M059J (cell line): Measurements from ENCODE around the gene KRTAP5-2. TPM values are rescaled to one million over a fixed set of nuclear protein-coding genes. Genes with fewer than 3 reads are reported as not detected.
"Not testable (repeated sequence)": the region's sequence is repeated elsewhere in the genome, so short reads cannot be mapped to it uniquely, and the experiment has no call there.

Source experiments
- DNase-seq: peaks from one replicate; pipeline ENCODE4 v3.0.0-alpha.2; 2012; ENCODE audit warnings: low read depth
- total RNA-seq: library from RNA; depleted of rRNA; stranded (reverse); fragments of >200 nt; shearing (Covaris generic); gene quantifications from 2 replicates; pipeline ENCODE4 v1.2.3, GENCODE V29; 2014

The KRTAP5-2 gene
- total RNA-seq, 1 experiment from 2014 or later, result not detected

GRCh38 chr11:1628506-1629325 lies 30.6 kb upstream of the KRTAP5-2 start:
- peak; percentile 20 for DNase-seq

- no peak for DNase-seq
Measured at GRCh38 chr11:1625541-1625940, 27.4 kb upstream of the KRTAP5-2 start.

- no peak for DNase-seq
Measured at GRCh38 chr11:1624621-1625020, 26.5 kb upstream of the KRTAP5-2 start.

GRCh38 chr11:1623716-1624115 lies 25.6 kb upstream of the KRTAP5-2 start:
- DNase-seq, result no peak

- no peak for DNase-seq
Measured at GRCh38 chr11:1622086-1622485, 24.0 kb upstream of the KRTAP5-2 start, which contains the start of gene KRTAP5-4. Gene KRTAP5-4, minus strand, starts transcription at chr11:1622138. Its CDS starts 45 bp downstream, at chr11:1622093.

GRCh38 chr11:1619449-1619848 lies 21.4 kb upstream of the KRTAP5-2 start:
- peak; percentile 49 for DNase-seq

GRCh38 chr11:1618231-1618630 lies 20.1 kb upstream of the KRTAP5-2 start:
- no peak for DNase-seq

GRCh38 chr11:1608363-1608762 lies 10.3 kb upstream of the KRTAP5-2 start, which contains the start of gene KRTAP5-3:
Gene KRTAP5-3, minus strand, starts transcription at chr11:1608463. Its CDS starts 78 bp downstream, at chr11:1608385.
- DNase-seq, result no peak

GRCh38 chr11:1607901-1608300 lies 9.8 kb upstream of the KRTAP5-2 start:
- DNase-seq, result not testable (repeated sequence)

DNA sequence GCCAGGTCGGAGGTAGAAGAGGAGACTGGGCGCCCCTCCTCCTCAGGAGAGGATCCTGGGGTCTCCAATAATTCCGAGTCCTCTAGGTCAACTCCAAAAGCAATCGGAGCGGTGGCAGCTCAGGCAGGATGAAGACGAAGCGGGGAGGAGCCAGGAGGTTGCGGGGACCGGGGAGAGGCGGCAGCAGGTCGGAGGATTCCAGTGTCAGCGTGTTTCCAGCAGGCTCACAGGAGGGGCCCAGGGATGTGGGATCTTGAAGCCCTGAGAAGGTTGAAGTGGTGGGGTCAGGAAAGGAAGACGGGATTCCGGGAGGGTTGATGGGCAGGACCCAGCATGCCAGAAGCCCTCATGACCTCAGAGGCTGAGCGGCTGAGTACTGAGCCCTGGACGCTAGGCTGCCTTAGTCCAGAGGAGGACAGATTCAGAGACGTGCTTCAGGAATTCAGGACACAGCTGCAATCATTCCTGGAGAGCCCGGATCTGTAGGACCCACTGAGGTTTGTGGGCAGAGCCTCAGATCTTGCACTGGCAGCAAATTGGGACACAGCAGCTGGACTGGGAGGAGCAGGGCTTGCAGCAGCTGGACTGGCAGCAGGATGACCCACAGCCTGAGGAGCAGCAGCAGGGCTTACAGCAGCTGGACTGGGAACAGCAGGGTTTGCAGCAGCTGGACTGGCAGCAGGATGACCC lies 9.2 kb upstream of the KRTAP5-2 start:
- DNase-seq, result not testable (repeated sequence)

DNA sequence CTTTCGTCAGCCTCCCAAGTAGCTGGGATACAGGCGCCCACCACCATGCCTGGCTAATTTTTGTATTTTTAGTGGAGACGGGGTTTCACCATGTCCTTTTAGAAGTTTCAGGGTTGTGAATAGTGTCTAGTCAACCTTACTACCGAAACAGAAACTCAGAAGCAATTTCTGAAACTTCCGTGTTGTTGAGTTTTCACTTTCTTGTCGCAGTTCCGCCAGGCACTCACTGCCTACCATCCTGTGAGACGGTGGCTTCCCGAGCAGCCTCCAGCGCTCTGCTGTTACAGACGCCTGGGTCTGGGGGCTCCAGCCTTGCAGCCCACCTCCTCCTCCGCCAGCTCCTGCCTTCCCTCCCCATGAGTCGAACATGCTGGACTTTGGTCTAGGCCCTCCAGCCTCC lies 7.8 kb upstream of the KRTAP5-2 start:
- DNase-seq, result not testable (repeated sequence)

GRCh38 chr11:1604711-1605110 lies 6.6 kb upstream of the KRTAP5-2 start:
- DNase-seq, result no peak

- DNase-seq, result no peak
Measured at GRCh38 chr11:1604181-1604580, 6.1 kb upstream of the KRTAP5-2 start.

DNA sequence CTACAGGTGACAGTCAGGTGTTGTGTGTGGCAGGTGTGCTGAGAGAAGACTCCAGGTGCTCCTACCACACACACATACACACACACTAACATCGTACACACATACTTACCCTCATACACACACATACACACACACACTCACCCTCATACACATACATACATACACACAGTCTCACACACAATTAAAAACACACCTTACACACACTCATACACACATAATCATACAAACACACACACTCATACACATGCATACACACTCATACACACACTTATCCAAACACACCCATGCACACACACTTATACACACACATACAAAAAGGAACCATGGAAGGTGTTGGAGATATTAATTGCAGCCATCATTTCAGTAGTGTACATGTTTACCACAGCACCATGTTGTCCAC lies 5.5 kb upstream of the KRTAP5-2 start:
- DNase-seq, result no peak

DNA sequence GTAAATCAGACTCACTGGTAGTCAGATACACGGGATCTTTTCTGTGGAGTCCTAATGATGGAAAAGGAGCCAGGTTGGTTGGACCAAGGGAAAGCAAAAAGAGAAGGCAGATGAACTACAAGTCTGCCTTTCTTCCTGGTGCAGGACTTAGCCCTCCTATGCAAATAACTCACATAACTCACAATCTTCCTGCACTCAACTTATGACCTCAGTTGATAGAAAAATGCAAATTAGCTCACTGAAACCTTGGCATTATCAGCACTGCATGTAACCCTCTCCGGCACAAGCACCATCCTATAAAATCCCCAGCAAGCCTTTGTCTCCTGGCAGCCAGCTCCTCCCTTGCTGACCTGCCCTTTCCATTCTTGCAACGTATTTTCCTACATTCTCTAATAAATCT lies 3.6 kb upstream of the KRTAP5-2 start:
- DNase-seq, result not testable (repeated sequence)

DNA sequence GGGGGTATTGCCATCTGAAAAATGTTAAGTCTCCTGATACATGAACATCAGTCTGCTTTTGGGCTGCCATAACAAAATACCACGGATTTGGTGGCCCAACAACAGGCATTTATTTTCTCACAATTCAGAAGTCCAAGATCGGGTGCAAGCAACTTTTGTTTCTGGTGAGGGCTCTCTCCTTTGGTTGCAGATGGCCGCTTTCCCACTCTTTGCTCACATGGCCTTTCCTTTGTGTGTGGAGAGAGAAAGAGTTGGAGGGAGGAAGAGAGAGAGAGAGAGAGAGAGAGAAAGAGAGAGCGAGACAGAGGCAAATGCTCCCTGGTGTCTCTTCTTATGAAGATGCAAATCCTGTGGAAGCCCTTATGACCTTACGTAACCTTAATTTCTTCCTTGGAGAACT lies 2.5 kb upstream of the KRTAP5-2 start:
- no peak for DNase-seq

GRCh38 chr11:1598816-1599215 lies 722 bp upstream of the KRTAP5-2 start:
- DNase-seq, result peak; percentile 4

DNA sequence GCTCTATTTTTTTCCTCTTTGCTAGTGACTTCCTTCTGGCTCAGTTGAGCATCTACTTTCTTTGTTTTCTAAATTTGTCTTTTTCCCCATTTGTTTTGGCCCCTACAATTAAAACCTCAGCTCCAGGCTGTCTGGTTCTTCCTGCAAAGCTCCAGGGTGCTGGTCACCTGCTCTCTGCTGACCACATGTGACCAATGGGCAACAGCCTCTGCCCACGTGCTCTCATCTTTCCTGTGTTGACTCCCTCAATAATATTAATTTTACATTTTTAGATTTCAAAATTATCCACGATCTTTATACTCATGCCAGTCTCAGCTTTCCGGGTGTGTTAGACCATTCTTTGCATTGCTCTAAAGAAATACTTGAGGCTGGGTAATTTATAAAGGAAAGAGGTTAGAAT lies 312 bp upstream of the KRTAP5-2 start:
- not testable (repeated sequence) for DNase-seq

DNA sequence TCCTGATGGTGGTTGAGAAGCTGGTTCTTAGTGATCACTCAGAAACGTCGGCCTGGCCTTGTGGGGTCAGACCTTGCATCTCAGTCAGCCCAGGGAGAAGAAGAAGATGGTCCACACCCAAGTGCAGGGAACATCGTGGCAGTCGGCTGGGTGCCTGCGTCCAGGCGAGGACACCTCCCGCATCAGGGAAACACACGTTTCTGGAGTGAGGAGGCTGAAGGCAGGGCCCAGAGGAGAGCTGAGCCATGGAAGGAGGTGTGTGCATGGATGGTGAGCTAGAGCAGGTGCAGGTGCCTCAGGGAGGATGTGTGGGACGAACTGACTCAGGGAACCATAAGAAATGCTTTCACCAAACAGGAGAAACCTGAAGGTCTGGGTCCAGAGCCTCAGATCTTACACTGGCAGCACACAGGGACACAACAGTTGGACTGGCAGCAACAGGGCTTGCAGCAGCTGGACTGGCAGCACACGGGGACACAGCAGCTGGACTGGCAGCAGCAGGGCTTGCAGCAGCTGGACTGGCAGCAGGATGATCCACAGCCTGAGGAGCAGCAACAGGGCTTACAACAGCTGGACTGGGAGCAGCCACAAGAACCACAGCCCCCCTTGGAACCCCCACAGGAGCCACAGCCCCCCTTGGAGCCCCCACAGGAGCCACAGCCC lies 632 bp downstream of the KRTAP5-2 start:
- DNase-seq, result no peak

- not testable (repeated sequence) for DNase-seq
Measured at GRCh38 chr11:1596576-1597121, 1.4 kb downstream of the KRTAP5-2 start.

DNA sequence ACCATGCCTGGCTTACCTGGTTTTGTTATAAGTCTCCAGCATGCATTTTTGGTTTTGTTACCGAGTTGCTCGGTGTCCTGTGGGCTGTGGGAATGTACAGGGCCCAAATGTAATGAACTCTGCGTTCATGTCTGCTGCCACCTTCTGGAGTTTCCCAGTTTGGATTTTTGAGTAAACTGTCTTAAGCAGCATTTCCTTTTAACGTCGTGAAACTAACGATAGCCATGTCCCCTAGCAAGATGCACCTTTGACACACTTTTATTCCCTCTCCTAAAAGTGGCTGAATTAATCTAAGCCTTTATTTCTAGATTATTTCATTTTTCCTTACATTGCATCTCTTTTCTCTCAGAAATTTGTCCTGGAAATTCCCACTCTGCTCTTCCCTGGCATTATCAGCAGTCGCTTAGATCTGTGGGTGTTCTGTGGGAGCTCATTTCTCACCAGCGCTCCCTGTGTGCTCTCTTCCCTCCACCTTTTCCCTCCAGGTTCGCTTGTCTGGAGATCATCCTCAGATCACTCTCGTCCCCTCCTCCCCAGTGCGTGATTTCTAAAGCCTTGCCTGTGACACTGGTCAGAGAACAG lies 2.0 kb downstream of the KRTAP5-2 start:
- DNase-seq, result peak; percentile 12

DNA sequence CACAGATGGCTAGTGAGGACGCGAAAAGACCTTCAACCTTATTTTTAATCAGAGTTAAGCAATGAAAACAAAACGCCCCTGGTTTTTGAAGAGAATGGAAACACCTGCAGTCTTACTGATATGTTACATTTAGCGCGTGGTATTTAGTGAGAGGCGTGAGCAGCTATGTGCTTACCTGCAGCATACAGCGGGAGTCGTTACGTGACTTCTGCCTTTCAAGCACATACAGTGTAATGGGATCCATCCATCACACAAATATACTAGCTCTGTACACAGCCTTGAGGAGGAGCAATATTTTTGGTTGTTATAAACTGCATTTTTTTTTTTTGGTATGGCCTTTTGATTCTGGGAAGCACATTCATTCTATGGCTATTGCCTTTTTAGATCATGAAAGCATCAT lies 5.5 kb downstream of the KRTAP5-2 start:
- no peak for DNase-seq
